Astrocyte (in vitro differentiated cells and primary cell): ENCODE data around the gene HINT2. TPM values are rescaled to one million over a fixed set of nuclear protein-coding genes. Genes with fewer than 3 reads are reported as not detected.

ENCODE experiments used
- DNase-seq: peaks from one replicate; pipeline ENCODE4 v3.0.0-alpha.2; 2010; ENCODE audit warnings: low read depth
- FAIRE-seq: peaks from 2 replicates; lab custom pipeline; 2011; peaks lifted over from hg19 to GRCh38; lab: Jason Lieb, UNC
- H2AFZ ChIP-seq: 2 replicates; pipeline ENCODE4 v1.6.0; 2012; ENCODE audit warnings: low read depth, low read length, inconsistent platforms
- H3K27ac ChIP-seq: 2 replicates; pipeline ENCODE4 v1.5.1; 2011; ENCODE audit warnings: low read depth, low read length, inconsistent platforms
- H3K27me3 ChIP-seq: 2 replicates; pipeline ENCODE4 v1.6.0; 2011; ENCODE audit warnings: low read length, inconsistent platforms; ENCODE audit not compliant: insufficient read depth
- H3K36me3 ChIP-seq: 2 replicates; pipeline ENCODE4 v1.5.1; 2011; ENCODE audit warnings: low read length, inconsistent platforms; ENCODE audit not compliant: insufficient read depth
- H3K4me1 ChIP-seq: 2 replicates; pipeline ENCODE4 v1.5.1; 2011; ENCODE audit warnings: low read length, inconsistent platforms; ENCODE audit not compliant: insufficient read depth
- H3K4me2 ChIP-seq: 2 replicates; pipeline ENCODE4 v1.6.0; 2012; ENCODE audit warnings: low read length, inconsistent platforms
- H3K4me3 ChIP-seq: 2 replicates; pipeline ENCODE4 v1.5.1; 2011; ENCODE audit warnings: low read depth, mild to moderate bottlenecking, low read length, inconsistent platforms; ENCODE audit not compliant: insufficient read depth
- H3K79me2 ChIP-seq: 2 replicates; pipeline ENCODE4 v1.6.0; 2012; ENCODE audit warnings: mild to moderate bottlenecking, low read length, inconsistent platforms; ENCODE audit not compliant: insufficient read depth
- H3K9ac ChIP-seq: 2 replicates; pipeline ENCODE4 v1.6.0; 2012; ENCODE audit warnings: mild to moderate bottlenecking, low read length, inconsistent platforms
- H3K9me3 ChIP-seq: 2 replicates; pipeline ENCODE4 v1.5.1; 2012; ENCODE audit warnings: low read depth, mild to moderate bottlenecking, low read length, inconsistent platforms; ENCODE audit not compliant: insufficient read depth
- H4K20me1 ChIP-seq: 2 replicates; pipeline ENCODE4 v1.6.0; 2012; ENCODE audit warnings: low read length, inconsistent platforms; ENCODE audit not compliant: insufficient read depth
- H3K27ac Mint-ChIP-seq: one replicate; pipeline ENCODE4 v1.8.0; 2021; ENCODE audit warnings: mild to moderate bottlenecking, mixed read lengths; ENCODE audit not compliant: unreplicated experiment
- H3K27me3 Mint-ChIP-seq: one replicate; pipeline ENCODE4 v1.8.0; 2021; ENCODE audit warnings: low read depth, mixed read lengths; ENCODE audit not compliant: unreplicated experiment
- H3K36me3 Mint-ChIP-seq: one replicate; pipeline ENCODE4 v1.8.0; 2021; ENCODE audit warnings: low read depth, mixed read lengths; ENCODE audit not compliant: unreplicated experiment
- H3K4me1 Mint-ChIP-seq: one replicate; pipeline ENCODE4 v1.8.0; 2021; ENCODE audit warnings: low read depth, mixed read lengths; ENCODE audit not compliant: unreplicated experiment
- H3K4me3 Mint-ChIP-seq: one replicate; pipeline ENCODE4 v1.8.0; 2021; ENCODE audit warnings: mild to moderate bottlenecking, moderate library complexity, mixed read lengths; ENCODE audit not compliant: unreplicated experiment
- H3K9me3 Mint-ChIP-seq: one replicate; pipeline ENCODE4 v1.8.0; 2021; ENCODE audit warnings: mild to moderate bottlenecking, mixed read lengths; ENCODE audit not compliant: unreplicated experiment
- EZH2 ChIP-seq: IDR thresholded peaks from 2 replicates; pipeline ENCODE4 v1.6.1; 2012; ENCODE audit warnings: mild to moderate bottlenecking, low read length, inconsistent platforms; ENCODE audit not compliant: insufficient read depth
- total RNA-seq: library from RNA; stranded (reverse); gene quantifications from 2 replicates; pipeline ENCODE4 v1.2.1, GENCODE V29; 2021
- TF ChIP-seq, protein P1 (sequence below): IDR thresholded peaks from 2 replicates; pipeline ENCODE4 v1.5.1; 2011; ENCODE audit warnings: low read depth, mild to moderate bottlenecking, inconsistent platforms, low read length, moderate library complexity; ENCODE audit not compliant: insufficient read depth

HINT2 gene
- total RNA-seq, 1 donor from 2014 or later, result 22.8 TPM

DNA sequence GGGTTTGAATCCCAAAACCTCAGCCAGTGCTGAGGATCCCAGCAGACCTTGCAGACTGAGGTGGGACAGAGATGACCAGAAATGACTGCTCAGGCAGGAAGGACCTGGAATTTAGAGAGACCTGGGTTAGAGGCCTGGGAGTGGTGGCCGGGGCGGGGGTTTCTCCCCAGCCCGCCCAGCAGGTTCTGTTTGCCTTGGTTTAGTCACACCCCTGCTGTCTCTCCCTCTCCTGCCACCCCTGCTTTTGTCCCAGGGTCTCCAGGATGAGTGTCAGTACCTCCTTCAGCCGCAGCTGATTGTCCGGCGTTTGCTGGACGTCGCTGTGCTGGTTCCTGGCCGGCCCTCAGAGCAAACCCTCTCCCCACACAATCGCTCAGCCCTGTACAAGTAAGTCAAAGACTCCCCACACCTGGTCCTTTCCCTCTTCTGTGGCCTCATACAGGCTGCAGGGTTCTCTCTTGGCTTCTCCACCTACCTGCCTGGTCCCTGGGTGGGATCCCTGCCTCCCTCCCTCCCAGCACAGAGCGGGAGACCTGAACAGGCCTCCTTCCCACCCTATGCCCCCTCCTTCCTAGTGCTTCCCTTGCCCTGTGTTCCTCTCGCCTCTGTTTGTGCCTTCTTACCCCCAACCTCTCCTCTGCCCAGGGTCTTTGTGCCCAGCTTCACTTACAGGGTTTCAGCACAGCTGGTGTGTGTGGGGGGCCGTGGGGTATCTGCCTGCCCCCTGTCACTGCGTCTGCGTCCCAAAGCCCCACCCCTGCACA lies 26.2 kb upstream of the HINT2 start:
- no peak overlapping the region for H3K4me3 ChIP-seq
- FAIRE-seq, result no peak
- no peak overlapping the region for H3K9ac ChIP-seq
- no peaks in the 10 kb centered on the region for H3K36me3 ChIP-seq
- H2AFZ ChIP-seq, result no peak overlapping the region
- H3K27ac ChIP-seq, result no peak overlapping the region
- no peak for TF ChIP-seq EZH2
- TF ChIP-seq, protein P1, sequence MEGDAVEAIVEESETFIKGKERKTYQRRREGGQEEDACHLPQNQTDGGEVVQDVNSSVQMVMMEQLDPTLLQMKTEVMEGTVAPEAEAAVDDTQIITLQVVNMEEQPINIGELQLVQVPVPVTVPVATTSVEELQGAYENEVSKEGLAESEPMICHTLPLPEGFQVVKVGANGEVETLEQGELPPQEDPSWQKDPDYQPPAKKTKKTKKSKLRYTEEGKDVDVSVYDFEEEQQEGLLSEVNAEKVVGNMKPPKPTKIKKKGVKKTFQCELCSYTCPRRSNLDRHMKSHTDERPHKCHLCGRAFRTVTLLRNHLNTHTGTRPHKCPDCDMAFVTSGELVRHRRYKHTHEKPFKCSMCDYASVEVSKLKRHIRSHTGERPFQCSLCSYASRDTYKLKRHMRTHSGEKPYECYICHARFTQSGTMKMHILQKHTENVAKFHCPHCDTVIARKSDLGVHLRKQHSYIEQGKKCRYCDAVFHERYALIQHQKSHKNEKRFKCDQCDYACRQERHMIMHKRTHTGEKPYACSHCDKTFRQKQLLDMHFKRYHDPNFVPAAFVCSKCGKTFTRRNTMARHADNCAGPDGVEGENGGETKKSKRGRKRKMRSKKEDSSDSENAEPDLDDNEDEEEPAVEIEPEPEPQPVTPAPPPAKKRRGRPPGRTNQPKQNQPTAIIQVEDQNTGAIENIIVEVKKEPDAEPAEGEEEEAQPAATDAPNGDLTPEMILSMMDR, result no peak
- no peak for DNase-seq
- Mint-ChIP-seq H3K36me3 (peaks cover 13% of the 10 kb centered on the region), H3K9me3 (peaks cover 6% of the 10 kb centered on the region), H3K27ac (no peak overlapping the region), H3K27me3 (peaks cover 35% of the 10 kb centered on the region), H3K4me3 (no peak overlapping the region), H3K4me1 (peaks cover 12% of the 10 kb centered on the region)
- no peaks in the 10 kb centered on the region for H3K27me3 ChIP-seq
- H4K20me1 ChIP-seq, result no peaks in the 10 kb centered on the region
- no peaks in the 10 kb centered on the region for H3K79me2 ChIP-seq
- H3K9me3 ChIP-seq, result no peaks in the 10 kb centered on the region
- H3K4me1 ChIP-seq, result peaks cover 19% of the 10 kb centered on the region
- H3K4me2 ChIP-seq, result no peak overlapping the region

DNA sequence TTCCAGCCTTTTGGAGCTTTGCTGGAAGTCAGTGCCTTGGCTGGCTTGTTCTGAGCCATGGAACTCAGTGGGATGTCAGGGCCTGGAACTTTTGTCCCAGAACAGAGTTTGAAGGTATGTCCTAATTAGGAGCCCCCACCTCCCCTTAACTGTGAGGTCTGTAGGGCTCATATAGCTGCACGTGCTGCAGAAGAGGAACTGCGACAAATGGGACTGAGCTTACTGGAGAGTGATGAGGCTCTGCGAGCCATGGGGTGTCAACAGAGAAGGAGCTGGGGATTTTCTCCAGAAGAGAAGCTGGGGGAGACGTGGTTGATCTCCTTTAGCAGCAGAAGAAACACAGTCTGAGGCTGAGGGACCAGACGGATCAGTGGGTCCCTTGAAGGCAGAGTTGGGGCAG lies 25.1 kb upstream of the HINT2 start:
- no peak for TF ChIP-seq EZH2
- TF ChIP-seq, protein P1, result no peak
- no peak overlapping the region for H2AFZ ChIP-seq
- Mint-ChIP-seq H3K4me1 (peaks cover 11% of the 10 kb centered on the region), H3K36me3 (peaks cover 13% of the 10 kb centered on the region), H3K27ac (no peak overlapping the region), H3K9me3 (peaks cover 8% of the 10 kb centered on the region), H3K4me3 (no peak overlapping the region), H3K27me3 (peaks cover 31% of the 10 kb centered on the region)
- H3K79me2 ChIP-seq, result no peaks in the 10 kb centered on the region
- H3K4me2 ChIP-seq, result no peak overlapping the region
- no peaks in the 10 kb centered on the region for H3K36me3 ChIP-seq
- H3K9me3 ChIP-seq, result no peaks in the 10 kb centered on the region
- no peak overlapping the region for H3K27ac ChIP-seq
- FAIRE-seq (no peak), DNase-seq (no peak)
- no peaks in the 10 kb centered on the region for H3K27me3 ChIP-seq
- H3K9ac ChIP-seq, result no peak overlapping the region
- H4K20me1 ChIP-seq, result no peaks in the 10 kb centered on the region
- H3K4me3 ChIP-seq, result no peak overlapping the region
- H3K4me1 ChIP-seq, result peaks cover 9% of the 10 kb centered on the region

GRCh38 chr9:35836595-35836994 lies 21.8 kb upstream of the HINT2 start:
- H3K36me3 Mint-ChIP-seq, result peaks cover 17% of the 10 kb centered on the region
- H3K9me3 Mint-ChIP-seq, result peaks cover 8% of the 10 kb centered on the region
- H3K27ac Mint-ChIP-seq, result no peak overlapping the region
- no peak overlapping the region for H2AFZ ChIP-seq
- H3K27me3 Mint-ChIP-seq, result peaks cover 28% of the 10 kb centered on the region
- no peak overlapping the region for H3K27ac ChIP-seq
- no peak for FAIRE-seq
- no peak overlapping the region for H3K9ac ChIP-seq
- no peaks in the 10 kb centered on the region for H3K9me3 ChIP-seq
- no peaks in the 10 kb centered on the region for H3K79me2 ChIP-seq
- no peak overlapping the region for H3K4me2 ChIP-seq
- no peaks in the 10 kb centered on the region for H4K20me1 ChIP-seq
- no peak for DNase-seq
- H3K4me1 Mint-ChIP-seq, result peaks cover 6% of the 10 kb centered on the region
- no peak overlapping the region for H3K4me3 ChIP-seq
- H3K4me3 Mint-ChIP-seq, result no peak overlapping the region
- TF ChIP-seq, protein P1, result no peak
- no peak for TF ChIP-seq EZH2
- no peaks in the 10 kb centered on the region for H3K27me3 ChIP-seq
- no peaks in the 10 kb centered on the region for H3K36me3 ChIP-seq
- no peaks in the 10 kb centered on the region for H3K4me1 ChIP-seq
